ENCODE measurements around the gene LRMDA.

GRCh38 chr10:75575940-75576339 lies 144.5 kb downstream of the LRMDA start:
- no peak for TF ChIP-seq YY1 (IDR thresholded peaks at IDR 0.05; ENCODE audit: low read depth, low read length)
- no peak for TF ChIP-seq SIN3A (conservative IDR thresholded peaks at IDR 0.05 in 1 of 2, IDR thresholded peaks at IDR 0.05 in 1 of 2; ENCODE audit: low read depth in 1 of 2, low read length in 2 of 2)
- no peak for TF ChIP-seq E2F6 (IDR thresholded peaks at IDR 0.05)
- TF ChIP-seq POLR2A (IDR thresholded peaks at IDR 0.05; ENCODE audit: control extremely low read depth in 1 of 2, low read depth in 2 of 2, low read length in 2 of 2) = no peak
- no peak for TF ChIP-seq ATF3 (IDR thresholded peaks at IDR 0.05; ENCODE audit: insufficient read depth, low read depth, low read length)
- no peak for TF ChIP-seq CTCF (IDR thresholded peaks at IDR 0.05; ENCODE audit: control extremely low read depth in 1 of 3, insufficient read depth in 1 of 3, low read depth in 1 of 3, low read length in 3 of 3)
- TF ChIP-seq TCF12 (IDR thresholded peaks at IDR 0.05; ENCODE audit: low read depth, low read length) = no peak
